Dedifferentiated amniotic fluid mesenchymal stem cell (primary cell): ENCODE measurements around the gene IRF6.

Experiments used
- DNase-seq: peaks from one replicate; pipeline ENCODE4 v3.0.0-alpha.2; 2016; ENCODE audit errors: extremely low spot score

The IRF6 gene

GRCh38 chr1:209805875-209806760 lies at the start of gene IRF6:
TSS of gene IRF6 (minus strand) at chr1:209806142. CDS start at chr1:209801413, 4,729 bp downstream.
- peak; percentile 66 for DNase-seq

- no peak for DNase-seq
These were observed 49.7 kb upstream of the IRF6 start for GRCh38 chr1:209855623-209856022.

- DNase-seq: no peak
These were observed 49.1 kb upstream of the IRF6 start for GRCh38 chr1:209855006-209855405.

GRCh38 chr1:209854196-209854595 lies 48.3 kb upstream of the IRF6 start:
- DNase-seq: no peak

GRCh38 chr1:209853676-209854075 lies 47.7 kb upstream of the IRF6 start:
- no peak for DNase-seq

GRCh38 chr1:209850342-209850979 lies 44.5 kb upstream of the IRF6 start:
- DNase-seq: peak; percentile 26

- DNase-seq: no peak
These were observed 43.4 kb upstream of the IRF6 start for GRCh38 chr1:209849388-209849787.

GRCh38 chr1:209845408-209845725 lies 39.4 kb upstream of the IRF6 start:
- no peak for DNase-seq

GRCh38 chr1:209844695-209845407 lies 38.9 kb upstream of the IRF6 start:
- no peak for DNase-seq

- DNase-seq: no peak
These were observed 34.7 kb upstream of the IRF6 start for GRCh38 chr1:209840611-209841010.

- peak; percentile 89 for DNase-seq
These were observed 34.1 kb upstream of the IRF6 start for GRCh38 chr1:209839875-209840546.

- no peak for DNase-seq
These were observed 32.6 kb upstream of the IRF6 start for GRCh38 chr1:209838537-209838936.

GRCh38 chr1:209837671-209838070 lies 31.7 kb upstream of the IRF6 start:
- no peak for DNase-seq

- DNase-seq: peak; percentile 42
These were observed 29.9 kb upstream of the IRF6 start for GRCh38 chr1:209835782-209836298.

- DNase-seq: peak; percentile 39
These were observed 25.7 kb upstream of the IRF6 start for GRCh38 chr1:209831615-209832014.

GRCh38 chr1:209830722-209831121 lies 24.8 kb upstream of the IRF6 start:
- no peak for DNase-seq

- DNase-seq: no peak
These were observed 23.8 kb upstream of the IRF6 start for GRCh38 chr1:209829716-209830115.

GRCh38 chr1:209827384-209828262 lies 21.7 kb upstream of the IRF6 start, which contains the start of gene UTP25:
TSS of gene UTP25 (plus strand) at chr1:209827972. CDS start at chr1:209828064, 92 bp downstream.
- DNase-seq: peak; percentile 97

GRCh38 chr1:209825591-209826434 lies 19.9 kb upstream of the IRF6 start:
- DNase-seq: no peak
